Neuronal stem cell (in vitro differentiated cells): ENCODE measurements around the gene SPOPL.

Experiments used
- DNase-seq: peaks from one replicate; pipeline ENCODE4 v3.0.0-alpha.2; 2013; ENCODE audit warnings: low spot score
- H2AFZ ChIP-seq: one replicate; pipeline ENCODE4 v1.6.1; 2013; ENCODE audit warnings: mild to moderate bottlenecking, low read length, inconsistent platforms
- H2AK5ac ChIP-seq: 2 replicates; pipeline ENCODE4 v1.6.1; 2013; ENCODE audit warnings: low read depth, mild to moderate bottlenecking, inconsistent platforms, low read length, moderate library complexity, mixed read lengths
- H2BK120ac ChIP-seq: 2 replicates; pipeline ENCODE4 v1.6.1; 2013; ENCODE audit warnings: low read depth, mild to moderate bottlenecking, inconsistent platforms, low read length, moderate library complexity, mixed read lengths
- H2BK12ac ChIP-seq: one replicate; pipeline ENCODE4 v1.6.1; 2013; ENCODE audit warnings: low read length, inconsistent platforms
- H2BK15ac ChIP-seq: 2 replicates; pipeline ENCODE4 v1.6.1; 2013; ENCODE audit warnings: mild to moderate bottlenecking, low read length, inconsistent platforms, mixed read lengths
- H2BK5ac ChIP-seq: one replicate; pipeline ENCODE4 v1.6.1; 2013; ENCODE audit warnings: inconsistent platforms, mild to moderate bottlenecking, low read length, moderate library complexity
- H3K14ac ChIP-seq: one replicate; pipeline ENCODE4 v1.6.1; 2013; ENCODE audit warnings: low read length, inconsistent platforms
- H3K18ac ChIP-seq: 2 replicates; pipeline ENCODE4 v1.6.1; 2013; ENCODE audit warnings: low read length, inconsistent platforms
- H3K23ac ChIP-seq: 2 replicates; pipeline ENCODE4 v1.6.1; 2013; ENCODE audit warnings: low read depth, mild to moderate bottlenecking, mixed read lengths, low read length, inconsistent platforms; ENCODE audit not compliant: poor library complexity
- H3K27ac ChIP-seq: replicated peaks from 3 replicates; pipeline ENCODE4 v1.5.1; 2013; ENCODE audit warnings: low read length, inconsistent platforms
- H3K27me3 ChIP-seq, 3 experiments: 2 replicates each; pipeline ENCODE4 v1.6.1; 2013; ENCODE audit warnings: low read length in 3 of 3, mild to moderate bottlenecking in 2 of 3, inconsistent platforms in 1 of 3, low read depth in 1 of 3, mixed read lengths in 1 of 3, moderate library complexity in 1 of 3; ENCODE audit not compliant: control insufficient read depth in 3 of 3, insufficient read depth in 3 of 3
- H3K36me3 ChIP-seq, 2 donors: replicated peaks in 1 of 2; 2 replicates each; pipeline ENCODE4 v1.6.1; 2013; ENCODE audit warnings: low read length in 2 of 2; ENCODE audit not compliant: control insufficient read depth in 2 of 2, insufficient read depth in 2 of 2
- H3K4ac ChIP-seq: 2 replicates; pipeline ENCODE4 v1.6.1; 2013; ENCODE audit warnings: inconsistent platforms, mild to moderate bottlenecking, low read length, moderate library complexity
- H3K4me1 ChIP-seq, 2 donors: 1 replicate in 1 of 2; 2 replicates in 1 of 2; pipeline ENCODE4 v1.6.1; 2013; ENCODE audit warnings: low read length in 2 of 2, low read depth in 1 of 2; ENCODE audit not compliant: control insufficient read depth in 2 of 2, insufficient read depth in 1 of 2
- H3K4me2 ChIP-seq: one replicate; pipeline ENCODE4 v1.6.1; 2013; ENCODE audit warnings: mild to moderate bottlenecking, low read length, inconsistent platforms; ENCODE audit not compliant: insufficient read depth, poor library complexity, severe bottlenecking
- H3K4me3 ChIP-seq, 2 donors: 2 replicates each; pipeline ENCODE4 v1.5.1; 2013; ENCODE audit warnings: low read length in 2 of 2, mild to moderate bottlenecking in 2 of 2, inconsistent platforms in 1 of 2, moderate library complexity in 1 of 2
- H3K79me1 ChIP-seq: one replicate; pipeline ENCODE4 v1.6.1; 2013; ENCODE audit warnings: low read depth, mild to moderate bottlenecking, inconsistent platforms, low read length, moderate library complexity
- H3K9ac ChIP-seq: one replicate; pipeline ENCODE4 v1.6.1; 2013; ENCODE audit warnings: mild to moderate bottlenecking, low read depth, low read length, inconsistent platforms; ENCODE audit not compliant: poor library complexity
- H3K9me3 ChIP-seq, 2 donors: replicated peaks in 1 of 2; 2 replicates each; pipeline versions ENCODE3 to v1.6.1; 2013; ENCODE audit warnings: low read length in 2 of 2, mild to moderate bottlenecking in 2 of 2, inconsistent platforms in 1 of 2, low read depth in 1 of 2, mixed read lengths in 1 of 2, moderate library complexity in 1 of 2; ENCODE audit not compliant: control insufficient read depth in 2 of 2, insufficient read depth in 1 of 2
- H4K8ac ChIP-seq: one replicate; pipeline ENCODE4 v1.6.1; 2013; ENCODE audit warnings: low read depth, mild to moderate bottlenecking, inconsistent platforms, low read length, moderate library complexity
- H4K91ac ChIP-seq: one replicate; pipeline ENCODE4 v1.6.1; 2013; ENCODE audit warnings: low read length, low read depth, mild to moderate bottlenecking, inconsistent platforms; ENCODE audit not compliant: poor library complexity
- WGBS, 2 donors: extraction: QIAGEN DNeasy Blood & Tissue Kit; methylation state at CpG; one replicate each; pipeline ENCODE4 v1.1.7; 2013; ENCODE audit warnings: missing lambda C conversion rate in 2 of 2, mixed read lengths in 1 of 2; ENCODE audit not compliant: insufficient read length in 2 of 2, insufficient replicate concordance in 1 of 2; ENCODE audit errors: extremely low coverage in 2 of 2; 5-methylcytosine and 5-hydroxymethylcytosine counted together

The SPOPL gene

GRCh38 chr2:138531913-138532312 is 30.3 kb downstream of the SPOPL start:
- Histone ChIP-seq H2BK120ac (no peak overlapping the region), H3K18ac (no peak overlapping the region), H3K27me3 (no peaks in the 10 kb centered on the region), H3K4me2 (no peak overlapping the region), H3K36me3 (peaks cover 2 to 4% of the 10 kb centered on the region in 2 donors), H2AFZ (no peak overlapping the region), H2BK5ac (no peak overlapping the region), H3K4me1 (no peaks in the 10 kb centered on the region), H3K4ac (no peak overlapping the region), H2BK15ac (no peak overlapping the region), H3K79me1 (no peaks in the 10 kb centered on the region), H3K27ac (no peak overlapping the region), H3K9me3 (peaks cover 2 to 9% of the 10 kb centered on the region in 2 donors), H3K14ac (no peak overlapping the region), H3K23ac (no peak overlapping the region), H2BK12ac (no peak overlapping the region), H4K91ac (no peak overlapping the region), H4K8ac (no peak overlapping the region), H3K4me3 (no peak overlapping the region), H3K9ac (no peak overlapping the region), H2AK5ac (no peak overlapping the region)
- no CpG with 5 or more reads among the region's 3 CpGs for WGBS, 2 donors
- DNase-seq = no peak

GRCh38 chr2:138534791-138535190 is 33.2 kb downstream of the SPOPL start:
- no peak overlapping the region for H2BK15ac ChIP-seq
- H3K18ac ChIP-seq = no peak overlapping the region
- no peak overlapping the region for H3K4me3 ChIP-seq
- H3K27me3 ChIP-seq = no peaks in the 10 kb centered on the region
- H3K4me1 ChIP-seq = no peaks in the 10 kb centered on the region
- H4K8ac ChIP-seq = no peak overlapping the region
- no peak overlapping the region for H4K91ac ChIP-seq
- H3K4ac ChIP-seq = no peak overlapping the region
- H3K23ac ChIP-seq = no peak overlapping the region
- H2BK5ac ChIP-seq = no peak overlapping the region
- H3K14ac ChIP-seq = no peak overlapping the region
- H2AFZ ChIP-seq = no peak overlapping the region
- H2BK120ac ChIP-seq = no peak overlapping the region
- no peak overlapping the region for H3K4me2 ChIP-seq
- no peak overlapping the region for H3K9ac ChIP-seq
- peaks cover 6 to 7% of the 10 kb centered on the region in 2 donors for H3K36me3 ChIP-seq
- no peak overlapping the region for H2BK12ac ChIP-seq
- H2AK5ac ChIP-seq = no peak overlapping the region
- H3K9me3 ChIP-seq = peaks cover 3 to 24% of the 10 kb centered on the region in 2 donors
- H3K79me1 ChIP-seq = peaks cover 2% of the 10 kb centered on the region
- no peak overlapping the region for H3K27ac ChIP-seq
- no peak for DNase-seq

GRCh38 chr2:138536302-138536701 is 34.7 kb downstream of the SPOPL start:
- Histone ChIP-seq H3K4me3 (no peak overlapping the region), H3K9me3 (peaks cover 3 to 24% of the 10 kb centered on the region in 2 donors), H4K8ac (no peak overlapping the region), H2BK15ac (no peak overlapping the region), H3K4me1 (no peaks in the 10 kb centered on the region), H3K18ac (no peak overlapping the region), H2BK5ac (no peak overlapping the region), H2BK12ac (no peak overlapping the region), H3K79me1 (peaks cover 2% of the 10 kb centered on the region), H3K4me2 (no peak overlapping the region), H3K4ac (no peak overlapping the region), H3K23ac (no peak overlapping the region), H2BK120ac (no peak overlapping the region), H3K14ac (no peak overlapping the region), H3K27ac (no peak overlapping the region), H2AFZ (no peak overlapping the region), H3K9ac (no peak overlapping the region), H4K91ac (no peak overlapping the region), H3K27me3 (no peaks in the 10 kb centered on the region), H2AK5ac (no peak overlapping the region), H3K36me3 (peaks cover 6 to 7% of the 10 kb centered on the region in 2 donors)
- DNase-seq = no peak
- WGBS, 2 donors = no CpG with 5 or more reads among the region's 2 CpGs

GRCh38 chr2:138536740-138537139 is 35.2 kb downstream of the SPOPL start:
- no CpG with 5 or more reads among the region's 2 CpGs for WGBS, 2 donors
- Histone ChIP-seq H3K4me3 (no peak overlapping the region), H3K4me1 (no peaks in the 10 kb centered on the region)

More at GRCh38 chr2:138536740-138537139, 35.2 kb downstream of the SPOPL start:
- DNase-seq = no peak
- no peak overlapping the region for H2AFZ ChIP-seq
- no peak overlapping the region for H3K4ac ChIP-seq
- no peak overlapping the region for H2BK120ac ChIP-seq
- H3K23ac ChIP-seq = no peak overlapping the region
- no peak overlapping the region for H3K14ac ChIP-seq
- H3K9me3 ChIP-seq = peaks cover 3 to 24% of the 10 kb centered on the region in 2 donors
- no peaks in the 10 kb centered on the region for H3K27me3 ChIP-seq
- no peak overlapping the region for H3K18ac ChIP-seq
- H2BK12ac ChIP-seq = no peak overlapping the region
- H4K8ac ChIP-seq = no peak overlapping the region
- peaks cover 2% of the 10 kb centered on the region for H3K79me1 ChIP-seq
- peaks cover 6 to 7% of the 10 kb centered on the region in 2 donors for H3K36me3 ChIP-seq
- H4K91ac ChIP-seq = no peak overlapping the region
- H3K27ac ChIP-seq = no peak overlapping the region
- H2BK15ac ChIP-seq = no peak overlapping the region
- no peak overlapping the region for H3K4me2 ChIP-seq
- H3K9ac ChIP-seq = no peak overlapping the region
- H2AK5ac ChIP-seq = no peak overlapping the region
- H2BK5ac ChIP-seq = no peak overlapping the region
